ENCODE measurements around the gene CCDC6.

Gene CCDC6

GRCh38 chr10:59881640-59882039 is 24.7 kb downstream of the CCDC6 start:
- H2BK12ac ChIP-seq (ENCODE audit: low read length), result no peak overlapping the region
- no peak overlapping the region for H3K9ac ChIP-seq (ENCODE audit: low read depth, low read length, poor library complexity)
- no peak overlapping the region for H2BK5ac ChIP-seq (ENCODE audit: low read length)
- no peak overlapping the region for H3K4ac ChIP-seq (ENCODE audit: low read length)
- no CpG with 5 or more reads among the region's 6 CpGs for WGBS, 2 donors (ENCODE audit: extremely low coverage in 2 of 2, insufficient read length in 2 of 2, insufficient replicate concordance in 1 of 2)
- peaks cover 5% of the 10 kb centered on the region for H3K79me1 ChIP-seq (ENCODE audit: low read depth, low read length)
- no peak overlapping the region for H4K8ac ChIP-seq (ENCODE audit: low read depth, low read length)
- no peak overlapping the region for H2BK15ac ChIP-seq (ENCODE audit: low read length)
- no peak overlapping the region for H3K4me3 ChIP-seq (ENCODE audit: low read length in 2 of 2)
- no peak overlapping the region for H3K14ac ChIP-seq (ENCODE audit: low read length)
- DNase-seq (ENCODE audit: low spot score), result no peak
- H3K4me2 ChIP-seq (ENCODE audit: insufficient read depth, low read length, poor library complexity, severe bottlenecking), result no peak overlapping the region
- no peak overlapping the region for H3K27ac ChIP-seq (replicated peaks; ENCODE audit: low read length)
- no peak overlapping the region for H3K23ac ChIP-seq (ENCODE audit: low read depth, low read length, poor library complexity)
- no peak overlapping the region for H4K91ac ChIP-seq (ENCODE audit: low read depth, low read length, poor library complexity)
- peaks cover 0 to 4% of the 10 kb centered on the region in 2 donors for H3K9me3 ChIP-seq (replicated peaks in 1 of 2; ENCODE audit: control insufficient read depth in 2 of 2, insufficient read depth in 1 of 2, low read depth in 1 of 2, low read length in 2 of 2)
- no peak overlapping the region for H2BK120ac ChIP-seq (ENCODE audit: low read depth, low read length)
- H3K36me3 ChIP-seq (replicated peaks in 1 of 2; ENCODE audit: control insufficient read depth in 2 of 2, insufficient read depth in 2 of 2, low read length in 2 of 2), result no peaks in the 10 kb centered on the region
- H3K18ac ChIP-seq (ENCODE audit: low read length), result no peak overlapping the region
- H2AFZ ChIP-seq (ENCODE audit: low read length), result no peak overlapping the region
- H3K27me3 ChIP-seq (ENCODE audit: control insufficient read depth in 3 of 3, insufficient read depth in 3 of 3, low read depth in 1 of 3, low read length in 3 of 3), result no peaks in the 10 kb centered on the region
- H3K4me1 ChIP-seq (ENCODE audit: control insufficient read depth in 2 of 2, insufficient read depth in 1 of 2, low read depth in 1 of 2, low read length in 2 of 2), result peaks cover 0 to 4% of the 10 kb centered on the region in 2 donors
- H2AK5ac ChIP-seq (ENCODE audit: low read depth, low read length), result no peak overlapping the region

GRCh38 chr10:59880971-59881510 is 25.3 kb downstream of the CCDC6 start:
- H2BK12ac ChIP-seq (ENCODE audit: low read length), result no peak overlapping the region
- no CpG with 5 or more reads among the region's 6 CpGs for WGBS, 2 donors (ENCODE audit: extremely low coverage in 2 of 2, insufficient read length in 2 of 2, insufficient replicate concordance in 1 of 2)
- H3K14ac ChIP-seq (ENCODE audit: low read length), result no peak overlapping the region

GRCh38 chr10:59880019-59880717 is 26.2 kb downstream of the CCDC6 start:
- no peaks in the 10 kb centered on the region for H3K27me3 ChIP-seq (ENCODE audit: control insufficient read depth in 3 of 3, insufficient read depth in 3 of 3, low read depth in 1 of 3, low read length in 3 of 3)
- H2BK5ac ChIP-seq (ENCODE audit: low read length), result no peak overlapping the region
- H2AFZ ChIP-seq (ENCODE audit: low read length), result no peak overlapping the region
- H2BK12ac ChIP-seq (ENCODE audit: low read length), result no peak overlapping the region
- no peak overlapping the region for H3K9ac ChIP-seq (ENCODE audit: low read depth, low read length, poor library complexity)
- H3K4me2 ChIP-seq (ENCODE audit: insufficient read depth, low read length, poor library complexity, severe bottlenecking), result no peak overlapping the region
- no peak overlapping the region for H3K18ac ChIP-seq (ENCODE audit: low read length)
- no peak overlapping the region for H2BK120ac ChIP-seq (ENCODE audit: low read depth, low read length)
- H4K91ac ChIP-seq (ENCODE audit: low read depth, low read length, poor library complexity), result no peak overlapping the region
- H3K4me3 ChIP-seq (ENCODE audit: low read length in 2 of 2), result no peak overlapping the region
- H2BK15ac ChIP-seq (ENCODE audit: low read length), result no peak overlapping the region
- no peak overlapping the region for H3K14ac ChIP-seq (ENCODE audit: low read length)
- H3K9me3 ChIP-seq (replicated peaks in 1 of 2; ENCODE audit: control insufficient read depth in 2 of 2, insufficient read depth in 1 of 2, low read depth in 1 of 2, low read length in 2 of 2), result peaks cover 0 to 4% of the 10 kb centered on the region in 2 donors
- H3K27ac ChIP-seq (replicated peaks; ENCODE audit: low read length), result no peak overlapping the region
- no peak overlapping the region for H2AK5ac ChIP-seq (ENCODE audit: low read depth, low read length)
- no peak overlapping the region for H3K23ac ChIP-seq (ENCODE audit: low read depth, low read length, poor library complexity)
- WGBS, 2 donors (ENCODE audit: extremely low coverage in 2 of 2, insufficient read length in 2 of 2, insufficient replicate concordance in 1 of 2), result no CpG with 5 or more reads among the region's 6 CpGs
- no peak overlapping the region for H4K8ac ChIP-seq (ENCODE audit: low read depth, low read length)
- DNase-seq (ENCODE audit: low spot score), result no peak
- no peaks in the 10 kb centered on the region for H3K36me3 ChIP-seq (replicated peaks in 1 of 2; ENCODE audit: control insufficient read depth in 2 of 2, insufficient read depth in 2 of 2, low read length in 2 of 2)
- peaks cover 0 to 4% of the 10 kb centered on the region in 2 donors for H3K4me1 ChIP-seq (ENCODE audit: control insufficient read depth in 2 of 2, insufficient read depth in 1 of 2, low read depth in 1 of 2, low read length in 2 of 2)
- H3K79me1 ChIP-seq (ENCODE audit: low read depth, low read length), result peaks cover 5% of the 10 kb centered on the region
- H3K4ac ChIP-seq (ENCODE audit: low read length), result no peak overlapping the region

More at GRCh38 chr10:59880971-59881510, 25.3 kb downstream of the CCDC6 start:
- H3K4me1 ChIP-seq (ENCODE audit: control insufficient read depth in 2 of 2, insufficient read depth in 1 of 2, low read depth in 1 of 2, low read length in 2 of 2), result peaks cover 0 to 4% of the 10 kb centered on the region in 2 donors
- no peak overlapping the region for H3K9ac ChIP-seq (ENCODE audit: low read depth, low read length, poor library complexity)
- H3K4me2 ChIP-seq (ENCODE audit: insufficient read depth, low read length, poor library complexity, severe bottlenecking), result no peak overlapping the region
- no peak overlapping the region for H4K8ac ChIP-seq (ENCODE audit: low read depth, low read length)
- no peak overlapping the region for H3K18ac ChIP-seq (ENCODE audit: low read length)
- no peak overlapping the region for H3K23ac ChIP-seq (ENCODE audit: low read depth, low read length, poor library complexity)
- peaks cover 0 to 4% of the 10 kb centered on the region in 2 donors for H3K9me3 ChIP-seq (replicated peaks in 1 of 2; ENCODE audit: control insufficient read depth in 2 of 2, insufficient read depth in 1 of 2, low read depth in 1 of 2, low read length in 2 of 2)
- peaks cover 5% of the 10 kb centered on the region for H3K79me1 ChIP-seq (ENCODE audit: low read depth, low read length)
- no peaks in the 10 kb centered on the region for H3K27me3 ChIP-seq (ENCODE audit: control insufficient read depth in 3 of 3, insufficient read depth in 3 of 3, low read depth in 1 of 3, low read length in 3 of 3)
- H2BK120ac ChIP-seq (ENCODE audit: low read depth, low read length), result no peak overlapping the region
- H2AK5ac ChIP-seq (ENCODE audit: low read depth, low read length), result no peak overlapping the region
- no peak overlapping the region for H3K27ac ChIP-seq (replicated peaks; ENCODE audit: low read length)
- no peaks in the 10 kb centered on the region for H3K36me3 ChIP-seq (replicated peaks in 1 of 2; ENCODE audit: control insufficient read depth in 2 of 2, insufficient read depth in 2 of 2, low read length in 2 of 2)
- H3K4me3 ChIP-seq (ENCODE audit: low read length in 2 of 2), result no peak overlapping the region
- no peak overlapping the region for H2AFZ ChIP-seq (ENCODE audit: low read length)
- no peak overlapping the region for H2BK15ac ChIP-seq (ENCODE audit: low read length)
- H4K91ac ChIP-seq (ENCODE audit: low read depth, low read length, poor library complexity), result no peak overlapping the region
- no peak overlapping the region for H3K4ac ChIP-seq (ENCODE audit: low read length)
- no peak overlapping the region for H2BK5ac ChIP-seq (ENCODE audit: low read length)
- no peak for DNase-seq (ENCODE audit: low spot score)

- no peaks in the 10 kb centered on the region for H3K27me3 ChIP-seq (ENCODE audit: control insufficient read depth in 3 of 3, insufficient read depth in 3 of 3, low read depth in 1 of 3, low read length in 3 of 3)
- no peak overlapping the region for H3K23ac ChIP-seq (ENCODE audit: low read depth, low read length, poor library complexity)
- no peak overlapping the region for H3K14ac ChIP-seq (ENCODE audit: low read length)
- no peak overlapping the region for H4K8ac ChIP-seq (ENCODE audit: low read depth, low read length)
- H3K4me1 ChIP-seq (ENCODE audit: control insufficient read depth in 2 of 2, insufficient read depth in 1 of 2, low read depth in 1 of 2, low read length in 2 of 2), result peaks cover 0 to 4% of the 10 kb centered on the region in 2 donors
- no peak overlapping the region for H2BK120ac ChIP-seq (ENCODE audit: low read depth, low read length)
- no CpG with 5 or more reads among the region's 4 CpGs for WGBS, 2 donors (ENCODE audit: extremely low coverage in 2 of 2, insufficient read length in 2 of 2, insufficient replicate concordance in 1 of 2)
- DNase-seq (ENCODE audit: low spot score), result no peak
- H3K4me2 ChIP-seq (ENCODE audit: insufficient read depth, low read length, poor library complexity, severe bottlenecking), result no peak overlapping the region
- H2BK12ac ChIP-seq (ENCODE audit: low read length), result no peak overlapping the region
- no peak overlapping the region for H3K9ac ChIP-seq (ENCODE audit: low read depth, low read length, poor library complexity)
- H2AK5ac ChIP-seq (ENCODE audit: low read depth, low read length), result no peak overlapping the region
- no peak overlapping the region for H3K4ac ChIP-seq (ENCODE audit: low read length)
- peaks cover 5% of the 10 kb centered on the region for H3K79me1 ChIP-seq (ENCODE audit: low read depth, low read length)
- H3K4me3 ChIP-seq (ENCODE audit: low read length in 2 of 2), result no peak overlapping the region
- H3K36me3 ChIP-seq (replicated peaks in 1 of 2; ENCODE audit: control insufficient read depth in 2 of 2, insufficient read depth in 2 of 2, low read length in 2 of 2), result no peaks in the 10 kb centered on the region
- H3K27ac ChIP-seq (replicated peaks; ENCODE audit: low read length), result no peak overlapping the region
- no peak overlapping the region for H2BK15ac ChIP-seq (ENCODE audit: low read length)
- no peak overlapping the region for H3K18ac ChIP-seq (ENCODE audit: low read length)
- peaks cover 0 to 4% of the 10 kb centered on the region in 2 donors for H3K9me3 ChIP-seq (replicated peaks in 1 of 2; ENCODE audit: control insufficient read depth in 2 of 2, insufficient read depth in 1 of 2, low read depth in 1 of 2, low read length in 2 of 2)
- H2BK5ac ChIP-seq (ENCODE audit: low read length), result no peak overlapping the region
- no peak overlapping the region for H2AFZ ChIP-seq (ENCODE audit: low read length)
- H4K91ac ChIP-seq (ENCODE audit: low read depth, low read length, poor library complexity), result no peak overlapping the region
Measured at GRCh38 chr10:59879363-59879913, 26.9 kb downstream of the CCDC6 start.
